ENCODE data around the gene ELOA. TPM values are rescaled to one million over a fixed set of nuclear protein-coding genes. Genes with fewer than 3 reads are reported as not detected.

Gene ELOA
- total and polyA plus RNA-seq, 2 donors (not counting 1 experiment from before 2014, with no cell fraction given) = 12.9 to 56.6 TPM

GRCh38 chr1:23793018-23793781 is 49.9 kb downstream of the ELOA start:
- peaks cover 19% of the 10 kb centered on the region for H3K79me2 ChIP-seq (ENCODE audit: control insufficient read depth, insufficient read depth, low read length)
- no peak overlapping the region for H2AFZ ChIP-seq (ENCODE audit: insufficient read depth, low read depth, low read length, poor library complexity, severe bottlenecking)
- ChIA-PET CTCF (interaction anchor here (0.8 to 1.5 kb wide), 2 partner anchors 18 to 124 kb away, joined by 3 to 5 read pairs; no protein-coding TSS in a partner anchor), POLR2A (interaction anchor here (0.6 to 1.9 kb wide), 3 partner anchors 18 to 925 kb away, joined by 4 to 6 read pairs (median 4); no protein-coding TSS in a partner anchor)
- WGBS (ENCODE audit: insufficient coverage) = 68% methylated on average over 9 of the region's 16 CpGs
- TF ChIP-seq CTCF (IDR thresholded peaks at IDR 0.05) = no peak
- TF ChIP-seq EZH2 (IDR thresholded peaks at IDR 0.05; ENCODE audit: borderline replicate concordance, insufficient read depth, low read depth, low read length, poor library complexity, severe bottlenecking) = no peak
- peaks cover 0 to 23% of the 10 kb centered on the region in 2 experiments for H3K36me3 ChIP-seq (replicated peaks in 1 of 2; ENCODE audit: control extremely low read depth in 1 of 2, control insufficient read depth in 1 of 2, extremely low read depth in 1 of 2, insufficient read depth in 2 of 2, low read length in 1 of 2)
- no peak overlapping the region for H3K4me2 ChIP-seq (replicated peaks; ENCODE audit: low read depth, low read length, poor library complexity, severe bottlenecking)
- Mint-ChIP-seq H3K9me3 (ENCODE audit: insufficient read depth) (no peaks in the 10 kb centered on the region), H3K4me1 (peaks cover 21% of the 10 kb centered on the region), H3K27ac (peak overlapping the region; percentile 10), H3K27me3 (no peaks in the 10 kb centered on the region), H3K4me3 (peak overlapping the region; percentile 16)
- H3K27ac ChIP-seq (ENCODE audit: low read length in 2 of 2) = peak overlapping the region in 1 of 2 donors; percentile 28
- H3K4me3 ChIP-seq (ENCODE audit: control extremely low read depth in 1 of 5, extremely low read depth in 1 of 5, insufficient read depth in 1 of 5, low read depth in 2 of 5, low read length in 4 of 5) = no peak overlapping the region
- H3K27me3 ChIP-seq (replicated peaks in 1 of 4; ENCODE audit: control extremely low read depth in 1 of 4, control insufficient read depth in 3 of 4, insufficient read depth in 4 of 4, low read length in 3 of 4) = no peaks in the 10 kb centered on the region
- no peak overlapping the region for H3K9ac ChIP-seq (ENCODE audit: low read length)
- intact Hi-C loops (cut with micrococcal nuclease) = no loop called here
- no peaks in the 10 kb centered on the region for H4K20me1 ChIP-seq (ENCODE audit: control insufficient read depth, insufficient read depth, low read length, poor library complexity, severe bottlenecking)
- peaks cover 11 to 21% of the 10 kb centered on the region in 2 donors for H3K4me1 ChIP-seq (ENCODE audit: control insufficient read depth in 2 of 2, insufficient read depth in 2 of 2, low read length in 2 of 2)
- H3K9me3 ChIP-seq (ENCODE audit: control extremely low read depth in 1 of 3, control insufficient read depth in 2 of 3, insufficient read depth in 1 of 3, low read length in 2 of 3) = no peaks in the 10 kb centered on the region
- ATAC-seq (ENCODE audit: low read depth) (no peak), DNase-seq (peak; percentile 50)
